NCI-H82 (cell line): ENCODE results near the gene APOOL.
A peak's percentile ranks its signal among the peaks of the same experiment; 100 is the strongest.

Experiments used
- DNase-seq: peaks from one replicate; lab custom pipeline; 2025; lab: John Stamatoyannopoulos, UW

The APOOL gene

DNA sequence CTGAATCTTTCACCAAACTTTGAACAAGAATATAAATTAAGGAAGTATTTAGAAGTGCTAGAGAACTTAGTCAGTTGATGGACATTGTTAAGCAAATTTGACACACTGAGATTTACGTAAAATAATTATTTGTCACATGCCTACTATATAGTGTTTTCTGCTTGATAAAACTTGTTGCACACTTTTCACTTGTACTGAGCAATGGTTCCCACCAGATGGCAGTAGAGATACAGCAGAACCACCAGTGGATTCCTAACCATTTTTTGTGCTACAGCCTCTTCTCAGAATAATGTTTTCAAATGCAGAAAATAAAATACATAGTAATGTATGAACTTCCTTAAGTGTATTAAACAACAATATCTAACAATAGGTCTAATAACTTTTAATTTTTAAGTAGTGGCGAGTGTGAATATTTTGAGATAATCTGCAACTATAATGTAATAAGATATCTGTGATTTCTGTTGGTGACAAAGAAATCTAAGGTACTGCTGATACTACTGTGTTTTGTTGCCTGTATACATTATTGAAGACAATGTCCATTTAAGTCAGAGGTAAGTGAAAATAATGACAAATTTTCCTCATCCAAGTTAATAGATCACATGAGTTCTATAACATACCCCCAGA, 81.2 kb downstream of the APOOL start:
- peak; percentile 44 for DNase-seq

DNA sequence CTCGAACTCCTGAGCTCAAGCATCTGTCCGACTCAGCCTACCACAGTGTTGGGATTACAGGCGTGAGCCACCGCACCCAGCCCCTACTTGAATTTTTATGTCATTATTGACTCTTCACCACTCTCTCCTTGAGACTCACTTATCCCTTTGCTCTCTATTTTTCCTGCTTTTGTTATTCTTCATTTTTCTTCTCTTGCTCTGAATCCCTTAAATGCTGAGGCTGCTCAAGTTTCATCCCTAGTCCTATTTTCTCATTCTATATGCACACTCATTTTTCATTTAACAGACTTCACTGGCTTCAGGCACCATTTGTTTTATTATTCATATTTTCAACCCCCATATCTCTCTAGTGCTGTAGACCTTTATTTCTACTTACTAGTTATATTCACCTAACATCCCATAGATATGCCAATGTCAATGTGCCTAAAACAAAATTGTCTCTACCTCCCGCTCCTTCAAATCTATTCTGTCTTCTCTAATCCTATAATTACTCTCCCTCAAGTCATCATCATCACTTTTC, 85.7 kb downstream of the APOOL start:
- no peak for DNase-seq

DNA sequence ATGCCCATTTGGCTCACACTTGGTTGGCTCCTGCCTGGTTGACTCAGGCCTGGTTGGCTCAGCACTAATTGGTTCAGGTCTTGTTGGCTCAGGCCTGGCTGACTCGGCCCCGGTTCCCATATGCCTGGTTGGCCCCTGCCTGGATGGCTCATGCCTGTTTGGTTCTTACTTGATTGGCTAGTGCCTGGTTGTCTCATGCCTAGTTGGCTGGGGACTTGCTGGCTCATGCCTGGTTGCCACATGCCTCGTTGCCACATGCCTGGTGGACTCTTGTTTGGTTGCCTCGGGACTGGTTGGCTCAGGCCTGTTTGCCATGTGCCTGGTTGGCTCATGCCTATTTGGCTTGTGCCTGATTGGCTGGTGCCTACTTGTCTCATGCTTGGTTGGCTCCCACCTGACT, 103.7 kb downstream of the APOOL start:
- DNase-seq, result no peak

DNA sequence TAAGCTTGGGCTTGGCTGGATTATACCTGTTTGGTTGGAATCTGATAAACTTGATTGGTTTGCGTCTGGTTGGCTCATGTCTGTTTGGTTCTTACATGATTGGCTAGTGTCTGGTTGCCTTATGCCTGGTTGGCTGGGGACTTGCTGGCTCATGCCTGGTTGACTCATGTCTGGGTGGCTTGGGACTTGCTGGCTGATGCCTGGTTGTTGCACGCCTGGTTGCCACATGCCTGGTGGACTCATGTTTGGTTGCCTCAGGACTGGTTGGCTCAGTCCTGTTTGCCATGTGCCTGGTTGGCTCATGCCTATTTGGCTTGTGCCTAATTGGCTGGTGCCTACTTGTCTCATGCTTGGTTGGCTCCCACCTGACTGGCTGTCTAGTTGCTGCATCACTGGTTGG, 104.5 kb downstream of the APOOL start:
- DNase-seq, result no peak

DNA sequence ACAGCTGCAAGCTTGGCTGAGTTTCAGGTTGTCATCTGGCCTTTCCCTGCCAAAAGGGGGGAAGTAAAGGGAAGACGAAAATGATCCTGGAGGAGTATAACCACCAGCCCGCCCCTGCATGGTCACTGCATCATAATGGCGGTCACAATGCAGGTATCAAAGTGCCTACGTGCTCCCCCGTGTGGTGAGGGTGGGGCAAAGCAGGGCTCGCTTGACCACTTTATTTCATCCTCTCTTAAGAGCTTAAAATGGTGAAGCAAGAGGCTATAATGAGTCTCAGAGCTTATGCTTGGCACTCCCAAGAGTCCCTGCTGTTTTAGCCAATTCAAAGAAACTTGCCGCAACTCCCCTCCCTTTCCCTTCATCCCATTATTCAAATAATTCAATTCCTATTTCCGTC, 105.6 kb downstream of the APOOL start:
- DNase-seq, result peak; percentile 69

DNA sequence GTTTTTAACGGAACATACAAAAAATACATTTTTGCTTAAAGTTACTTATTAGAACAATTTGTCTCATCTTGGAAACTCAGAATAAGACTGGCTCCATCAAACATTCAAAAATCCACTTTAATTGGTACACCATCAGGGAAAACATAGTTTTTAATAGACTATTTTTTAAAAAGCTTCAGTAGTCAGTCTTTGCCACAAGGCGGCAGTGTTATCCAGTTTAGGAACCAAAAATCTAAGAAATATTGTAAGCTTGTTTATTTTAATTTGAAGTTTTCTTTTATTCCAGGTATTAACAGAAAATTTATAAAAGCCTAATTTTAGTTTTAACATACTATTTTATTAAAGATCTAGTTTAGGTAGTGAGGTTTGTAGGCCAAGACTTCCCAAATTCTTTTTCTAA, 107.7 kb downstream of the APOOL start:
- DNase-seq, result peak; percentile 27

DNA sequence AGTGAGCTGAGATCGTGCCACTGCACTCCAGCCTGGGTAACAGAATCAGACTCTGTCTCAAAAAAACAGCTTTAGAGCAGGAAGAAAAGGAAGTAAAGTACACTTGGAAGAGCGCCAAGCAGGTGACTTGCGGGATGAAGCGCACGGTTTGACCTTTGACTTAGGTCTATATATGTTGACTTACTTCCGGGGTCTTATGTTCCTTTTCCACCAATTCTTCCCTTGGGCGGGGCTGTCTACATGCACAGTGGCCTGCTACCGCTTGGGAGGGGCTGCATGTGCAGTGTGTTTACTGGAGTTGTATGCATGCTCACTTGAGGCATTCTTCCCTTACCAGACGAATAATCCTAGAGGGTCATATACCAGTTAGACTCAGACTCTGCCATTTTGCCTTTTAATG, 108.6 kb downstream of the APOOL start:
- DNase-seq, result no peak

DNA sequence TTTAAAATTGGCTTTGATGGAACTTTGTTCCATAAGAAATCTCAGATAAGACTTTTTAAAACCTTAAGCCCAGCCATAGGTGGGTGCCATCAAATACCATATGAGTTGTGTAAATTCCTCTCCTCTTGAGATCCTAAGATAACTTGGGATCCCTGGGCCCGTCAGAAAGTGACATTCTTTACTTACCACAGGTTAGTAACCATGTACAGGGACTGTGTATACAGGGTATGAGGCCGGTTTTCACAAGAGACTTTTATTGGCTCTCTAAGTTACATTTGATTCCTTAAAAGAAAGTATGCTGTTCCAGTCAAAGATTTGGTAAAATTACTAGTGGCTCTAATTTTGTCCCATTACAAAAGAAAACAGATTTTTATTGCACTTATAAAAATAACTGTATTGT, 110.1 kb downstream of the APOOL start:
- no peak for DNase-seq

DNA sequence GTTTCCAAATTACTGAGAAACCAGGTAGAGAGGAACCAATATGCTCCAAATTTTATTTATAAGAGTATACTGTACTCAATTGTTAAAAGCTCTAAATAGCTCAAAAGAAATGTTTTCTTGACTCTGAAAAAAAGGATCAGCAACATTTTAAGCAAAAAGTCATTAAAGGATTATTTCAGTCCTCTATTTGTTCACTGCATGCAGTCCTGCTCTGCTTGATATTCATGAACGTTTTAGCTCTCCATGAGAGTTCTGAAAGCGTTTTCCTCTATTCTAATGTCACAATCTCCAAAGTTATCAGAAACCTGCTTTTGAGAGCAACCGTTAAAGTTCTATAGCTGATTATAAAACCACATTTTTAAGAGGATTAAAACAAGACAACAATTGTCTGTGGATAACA, 110.5 kb downstream of the APOOL start:
- DNase-seq, result no peak

DNA sequence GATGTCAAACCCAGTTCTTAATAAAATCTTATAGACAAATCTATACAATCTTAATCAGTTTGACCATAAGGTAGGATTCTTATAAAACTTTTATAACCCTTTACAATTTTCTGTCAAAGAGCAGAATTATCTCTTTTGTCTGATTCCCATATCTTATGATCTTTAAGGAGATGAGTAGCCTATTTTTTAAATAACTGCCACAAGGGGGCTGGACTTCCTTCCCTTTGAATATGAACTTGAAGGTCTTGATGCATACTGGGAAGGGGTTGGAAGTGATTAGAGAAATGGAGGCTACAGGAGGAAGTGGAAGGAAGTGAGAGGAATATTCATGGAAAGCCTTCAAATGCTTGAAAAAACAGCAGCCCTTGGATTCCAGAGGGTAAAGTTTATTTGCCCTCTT, 111.1 kb downstream of the APOOL start:
- DNase-seq, result peak; percentile 16

DNA sequence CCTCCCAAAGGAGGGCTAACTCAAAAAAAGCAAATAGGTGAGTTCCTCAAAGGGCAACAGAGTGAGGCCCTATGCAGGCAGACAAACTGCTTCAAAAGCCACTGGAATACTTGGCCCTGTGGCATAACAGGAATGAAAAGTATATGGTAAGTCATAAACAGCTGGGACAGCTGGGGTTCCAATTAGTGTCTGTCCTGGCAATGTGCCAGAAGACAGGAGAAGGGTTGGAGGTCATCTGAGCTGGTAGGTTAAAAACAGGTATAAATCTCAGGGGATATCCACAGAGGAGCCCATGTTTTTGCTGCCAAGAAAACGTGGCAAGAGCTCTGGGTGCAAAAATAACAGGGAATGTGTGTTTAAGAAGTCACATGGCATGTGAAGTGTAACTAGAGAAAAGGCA, 111.6 kb downstream of the APOOL start:
- DNase-seq, result peak; percentile 1

DNA sequence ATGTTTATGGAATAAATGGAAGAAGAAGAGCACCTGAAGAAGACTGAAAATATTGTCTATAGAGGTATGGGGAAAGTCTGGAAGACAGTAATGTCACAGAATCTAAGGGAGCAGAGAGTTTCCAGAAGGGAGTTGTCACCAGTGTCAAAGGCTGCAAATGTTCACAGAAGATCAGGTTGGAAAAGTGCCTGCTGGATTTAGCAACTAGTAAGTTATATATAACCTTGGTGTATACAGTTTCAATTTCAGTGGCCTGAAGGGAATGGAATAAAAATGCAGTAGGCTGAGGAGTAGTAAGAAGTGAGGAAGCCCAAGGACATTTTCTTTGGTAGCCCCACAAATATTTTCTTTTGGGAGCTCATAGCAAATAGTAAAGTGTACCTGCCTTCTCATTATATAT, 132.7 kb downstream of the APOOL start:
- DNase-seq, result no peak

DNA sequence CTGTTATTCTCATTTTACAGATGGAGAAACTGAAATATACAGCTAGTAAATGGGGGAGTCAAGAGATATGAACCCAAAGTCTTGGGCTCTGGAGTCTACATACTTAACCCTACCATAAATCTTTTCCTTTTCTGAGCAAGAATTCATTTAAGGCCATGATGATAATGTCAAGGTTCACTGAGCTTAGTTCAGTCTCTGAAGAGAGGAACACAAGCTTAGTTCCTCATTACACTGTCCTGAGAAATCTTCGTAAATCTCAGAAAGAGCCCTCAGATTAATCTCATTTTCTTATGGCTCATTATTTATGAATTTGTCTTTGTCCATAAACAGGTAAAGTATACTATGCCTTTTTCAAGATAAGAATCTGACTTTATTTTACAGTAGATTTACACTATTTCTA, 135.7 kb downstream of the APOOL start:
- DNase-seq, result no peak

DNA sequence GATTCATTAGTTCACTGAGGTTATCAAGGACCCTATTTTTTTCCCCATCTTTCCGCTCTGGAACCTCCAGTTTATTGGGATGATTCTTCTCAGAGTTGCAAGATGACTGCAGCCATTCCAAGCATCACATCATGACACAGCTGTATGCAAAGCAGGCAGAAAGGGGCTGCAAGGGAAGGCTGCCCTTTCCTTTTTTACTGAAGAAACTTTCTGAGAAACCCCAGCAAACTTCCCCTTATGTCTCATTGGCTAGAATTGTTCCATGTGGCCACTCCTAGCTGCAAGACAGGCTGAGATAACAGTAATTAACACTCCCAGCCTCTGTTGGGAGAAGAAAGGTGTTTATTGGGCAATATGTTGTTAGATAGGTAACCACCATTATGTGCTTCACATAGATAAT, 137.3 kb downstream of the APOOL start:
- DNase-seq, result no peak
